ENCODE data around the gene PRCC.
A peak's percentile ranks its signal among the peaks of the same experiment; 100 is the strongest.

DNA sequence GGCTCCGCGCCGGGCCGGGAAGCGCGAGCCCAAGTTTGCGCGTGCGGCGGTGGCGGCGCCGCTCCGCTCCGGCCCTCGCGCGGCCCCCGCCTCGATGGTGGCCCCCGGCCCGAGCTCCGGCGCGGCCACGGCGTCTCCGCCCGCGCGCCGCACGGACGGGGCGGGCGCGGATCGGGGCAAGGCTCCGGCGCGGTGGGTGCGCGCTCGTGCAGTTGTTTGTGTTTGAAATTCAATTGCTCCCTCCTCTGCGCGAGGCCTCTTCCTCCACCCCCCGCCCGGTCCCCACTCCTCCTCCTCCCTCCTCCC, 15.9 kb upstream of the PRCC start, which contains the start of gene HDGF:
- TF ChIP-seq, protein P1, sequence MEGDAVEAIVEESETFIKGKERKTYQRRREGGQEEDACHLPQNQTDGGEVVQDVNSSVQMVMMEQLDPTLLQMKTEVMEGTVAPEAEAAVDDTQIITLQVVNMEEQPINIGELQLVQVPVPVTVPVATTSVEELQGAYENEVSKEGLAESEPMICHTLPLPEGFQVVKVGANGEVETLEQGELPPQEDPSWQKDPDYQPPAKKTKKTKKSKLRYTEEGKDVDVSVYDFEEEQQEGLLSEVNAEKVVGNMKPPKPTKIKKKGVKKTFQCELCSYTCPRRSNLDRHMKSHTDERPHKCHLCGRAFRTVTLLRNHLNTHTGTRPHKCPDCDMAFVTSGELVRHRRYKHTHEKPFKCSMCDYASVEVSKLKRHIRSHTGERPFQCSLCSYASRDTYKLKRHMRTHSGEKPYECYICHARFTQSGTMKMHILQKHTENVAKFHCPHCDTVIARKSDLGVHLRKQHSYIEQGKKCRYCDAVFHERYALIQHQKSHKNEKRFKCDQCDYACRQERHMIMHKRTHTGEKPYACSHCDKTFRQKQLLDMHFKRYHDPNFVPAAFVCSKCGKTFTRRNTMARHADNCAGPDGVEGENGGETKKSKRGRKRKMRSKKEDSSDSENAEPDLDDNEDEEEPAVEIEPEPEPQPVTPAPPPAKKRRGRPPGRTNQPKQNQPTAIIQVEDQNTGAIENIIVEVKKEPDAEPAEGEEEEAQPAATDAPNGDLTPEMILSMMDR (IDR thresholded peaks at IDR 0.05): no peak
- TF ChIP-seq POLR2A (IDR thresholded peaks at IDR 0.05): peak; percentile 19 to 62

All from adrenal gland (tissue), 5 donors.